ENCODE data around the gene CRAMP1. TPM values are rescaled to one million over a fixed set of nuclear protein-coding genes. Genes with fewer than 3 reads are reported as not detected.

Gene CRAMP1
- total RNA-seq, 1 donor from 2014 or later, result 6.9 TPM

Other genes starting within 250 kb of the CRAMP1 start
- gene UNKL, start 197.7 kb upstream of the CRAMP1 start, total RNA-seq, result 14.1 TPM
- gene UQCC4, start 191.6 kb upstream of the CRAMP1 start, total RNA-seq, result 6.1 TPM
- gene PERCC1, start 181.3 kb upstream of the CRAMP1 start, total RNA-seq, result not detected
- gene CCDC154, start 167.8 kb upstream of the CRAMP1 start, total RNA-seq, result 1.4 TPM
- gene CLCN7, start 137.3 kb upstream of the CRAMP1 start, total RNA-seq, result 51.9 TPM
- not detected for gene PTX4, start 123.4 kb upstream of the CRAMP1 start, total RNA-seq
- gene TELO2, start 119.0 kb upstream of the CRAMP1 start, total RNA-seq, result 36.4 TPM
- 7.2 TPM for gene TMEM204, start 78.7 kb upstream of the CRAMP1 start, total RNA-seq
- gene IFT140, start 288 bp upstream of the CRAMP1 start, total RNA-seq, result 5.8 TPM
- 33.1 TPM for gene JPT2, start 65.9 kb downstream of the CRAMP1 start, total RNA-seq
- 30.6 TPM for gene MAPK8IP3, start 93.8 kb downstream of the CRAMP1 start, total RNA-seq
- 30.9 TPM for gene NME3, start 159.2 kb downstream of the CRAMP1 start, total RNA-seq
- 6.8 TPM for gene EME2, start 160.4 kb downstream of the CRAMP1 start, total RNA-seq
- 61.4 TPM for gene MRPS34, start 160.8 kb downstream of the CRAMP1 start, total RNA-seq
- gene SPSB3, start 170.2 kb downstream of the CRAMP1 start, total RNA-seq, result 49.1 TPM
- 37.9 TPM for gene NUBP2, start 170.6 kb downstream of the CRAMP1 start, total RNA-seq
- gene IGFALS, start 181.3 kb downstream of the CRAMP1 start, total RNA-seq, result 93.9 TPM
- 176 TPM for gene HAGH, start 214.5 kb downstream of the CRAMP1 start, total RNA-seq
- gene FAHD1, start 214.8 kb downstream of the CRAMP1 start, total RNA-seq, result 53.4 TPM